Choroid plexus epithelial cell (primary cell): Measurements from ENCODE around the gene KCNJ10.

ENCODE experiments used
- DNase-seq: peaks from one replicate; pipeline ENCODE4 v3.0.0-alpha.2; 2010; ENCODE audit warnings: low read depth
- H3K4me3 ChIP-seq: 2 replicates; pipeline ENCODE4 v1.5.1; 2011; ENCODE audit warnings: low read depth, mild to moderate bottlenecking, control low read depth, low read length, moderate library complexity
- TF ChIP-seq, protein P1 (sequence below): conservative IDR thresholded peaks from 2 replicates; pipeline ENCODE4 v1.5.1; 2011; ENCODE audit warnings: low read depth, mild to moderate bottlenecking, control low read depth, inconsistent platforms, low read length, moderate library complexity

Gene KCNJ10

DNA sequence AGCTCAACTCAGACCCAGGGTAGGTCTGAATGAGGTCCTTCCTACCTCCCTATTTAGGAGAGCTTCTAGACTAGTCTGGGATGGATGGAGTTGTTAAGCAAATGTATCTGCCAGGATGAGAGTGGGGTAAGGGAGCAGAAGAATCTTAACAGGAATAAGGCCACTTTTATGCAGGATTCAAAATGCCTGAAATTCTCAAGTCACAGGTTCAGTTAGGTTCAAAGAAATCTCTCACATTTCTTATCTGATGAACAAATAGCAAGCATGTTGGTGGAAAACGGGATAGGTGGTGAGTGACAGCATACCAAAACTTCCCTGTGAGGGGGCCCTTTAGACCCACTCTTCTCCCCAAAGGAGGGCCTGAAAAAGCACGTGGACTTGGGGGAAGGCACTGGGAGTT lies 118.9 kb downstream of the KCNJ10 start:
- no peak overlapping the region for H3K4me3 ChIP-seq
- no peak for DNase-seq
- TF ChIP-seq, protein P1, sequence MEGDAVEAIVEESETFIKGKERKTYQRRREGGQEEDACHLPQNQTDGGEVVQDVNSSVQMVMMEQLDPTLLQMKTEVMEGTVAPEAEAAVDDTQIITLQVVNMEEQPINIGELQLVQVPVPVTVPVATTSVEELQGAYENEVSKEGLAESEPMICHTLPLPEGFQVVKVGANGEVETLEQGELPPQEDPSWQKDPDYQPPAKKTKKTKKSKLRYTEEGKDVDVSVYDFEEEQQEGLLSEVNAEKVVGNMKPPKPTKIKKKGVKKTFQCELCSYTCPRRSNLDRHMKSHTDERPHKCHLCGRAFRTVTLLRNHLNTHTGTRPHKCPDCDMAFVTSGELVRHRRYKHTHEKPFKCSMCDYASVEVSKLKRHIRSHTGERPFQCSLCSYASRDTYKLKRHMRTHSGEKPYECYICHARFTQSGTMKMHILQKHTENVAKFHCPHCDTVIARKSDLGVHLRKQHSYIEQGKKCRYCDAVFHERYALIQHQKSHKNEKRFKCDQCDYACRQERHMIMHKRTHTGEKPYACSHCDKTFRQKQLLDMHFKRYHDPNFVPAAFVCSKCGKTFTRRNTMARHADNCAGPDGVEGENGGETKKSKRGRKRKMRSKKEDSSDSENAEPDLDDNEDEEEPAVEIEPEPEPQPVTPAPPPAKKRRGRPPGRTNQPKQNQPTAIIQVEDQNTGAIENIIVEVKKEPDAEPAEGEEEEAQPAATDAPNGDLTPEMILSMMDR: no peak

DNA sequence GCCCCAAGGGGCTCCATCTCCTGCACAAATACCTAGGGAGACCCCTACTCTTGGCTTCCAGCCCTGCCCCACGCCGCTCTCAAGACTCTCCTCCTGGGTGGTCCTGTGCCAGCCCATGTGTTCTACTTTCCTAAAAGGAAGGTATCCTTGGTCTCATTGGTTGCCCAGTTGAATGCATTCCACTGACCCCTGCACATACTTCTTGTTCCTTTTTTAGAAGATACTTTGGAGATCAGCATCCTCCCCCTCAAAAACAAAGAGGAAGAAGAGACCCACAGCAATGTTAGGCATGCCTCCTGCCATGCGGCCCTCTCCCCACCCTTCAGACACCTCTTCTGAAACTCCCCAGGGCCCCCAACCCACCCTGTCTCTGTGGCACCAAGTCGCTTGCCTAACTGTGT lies 120.0 kb downstream of the KCNJ10 start:
- no peak for DNase-seq
- no peak overlapping the region for H3K4me3 ChIP-seq
- TF ChIP-seq, protein P1: no peak

DNA sequence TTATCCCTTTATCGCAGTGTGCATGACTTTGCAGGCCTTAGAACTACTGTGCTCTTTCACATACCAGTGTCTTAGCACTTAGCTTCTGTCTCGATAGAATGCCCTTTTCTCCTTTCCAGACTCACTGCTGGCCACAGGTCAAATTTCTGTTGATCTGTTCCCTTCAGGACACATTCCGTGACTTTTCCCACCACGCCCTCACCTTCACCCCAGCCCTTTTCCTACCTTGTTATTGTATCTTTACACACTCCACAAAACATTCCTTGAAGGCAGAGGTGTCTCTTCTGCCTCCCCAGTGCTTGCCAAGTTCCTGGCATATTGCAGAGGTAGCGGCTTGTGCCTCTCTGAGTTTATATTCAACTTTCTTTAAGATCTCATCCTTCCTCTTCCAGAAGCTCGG lies 120.8 kb downstream of the KCNJ10 start:
- DNase-seq: no peak
- H3K4me3 ChIP-seq: no peak overlapping the region
- TF ChIP-seq, protein P1: no peak
